PC-9 (cell line): ENCODE measurements around the gene TNK2.
"Not testable (repeated sequence)": the region's sequence is repeated elsewhere in the genome, so short reads cannot be mapped to it uniquely, and the experiment has no call there.

Experiments used
- EZH2 ChIP-seq: fragments of 200-600 bp; sonication (generic); IDR thresholded peaks from 2 replicates; pipeline ENCODE4 v1.8.0; 2017; ENCODE audit warnings: antibody characterized with exemption, low read depth
- TF ChIP-seq, protein P1 (sequence below): fragments of 200-600 bp; sonication (generic); conservative IDR thresholded peaks from 2 replicates; pipeline ENCODE4 v1.6.1; 2017; ENCODE audit warnings: mixed run types, antibody characterized with exemption, mild to moderate bottlenecking, moderate library complexity

DNA sequence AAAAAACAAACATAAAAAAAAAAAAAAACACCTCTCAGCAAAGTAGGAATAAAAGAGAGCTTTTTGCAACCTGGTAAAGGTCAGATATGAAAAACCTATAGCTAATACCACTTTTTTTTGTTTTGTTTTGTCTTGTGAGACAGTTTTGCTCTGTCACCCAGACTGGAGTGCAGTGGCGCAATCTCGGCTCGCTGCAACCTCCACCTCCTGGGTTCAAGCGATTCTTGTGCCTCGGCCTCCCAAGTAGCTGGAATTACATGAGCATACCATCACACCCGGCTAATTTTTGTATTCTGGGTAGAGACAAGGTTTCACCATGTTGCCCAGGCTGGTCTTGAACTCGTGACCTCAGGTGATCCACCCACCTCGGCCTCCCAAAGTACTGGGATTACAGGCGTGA, 5.7 kb downstream of the TNK2 start:
- TF ChIP-seq, protein P1, sequence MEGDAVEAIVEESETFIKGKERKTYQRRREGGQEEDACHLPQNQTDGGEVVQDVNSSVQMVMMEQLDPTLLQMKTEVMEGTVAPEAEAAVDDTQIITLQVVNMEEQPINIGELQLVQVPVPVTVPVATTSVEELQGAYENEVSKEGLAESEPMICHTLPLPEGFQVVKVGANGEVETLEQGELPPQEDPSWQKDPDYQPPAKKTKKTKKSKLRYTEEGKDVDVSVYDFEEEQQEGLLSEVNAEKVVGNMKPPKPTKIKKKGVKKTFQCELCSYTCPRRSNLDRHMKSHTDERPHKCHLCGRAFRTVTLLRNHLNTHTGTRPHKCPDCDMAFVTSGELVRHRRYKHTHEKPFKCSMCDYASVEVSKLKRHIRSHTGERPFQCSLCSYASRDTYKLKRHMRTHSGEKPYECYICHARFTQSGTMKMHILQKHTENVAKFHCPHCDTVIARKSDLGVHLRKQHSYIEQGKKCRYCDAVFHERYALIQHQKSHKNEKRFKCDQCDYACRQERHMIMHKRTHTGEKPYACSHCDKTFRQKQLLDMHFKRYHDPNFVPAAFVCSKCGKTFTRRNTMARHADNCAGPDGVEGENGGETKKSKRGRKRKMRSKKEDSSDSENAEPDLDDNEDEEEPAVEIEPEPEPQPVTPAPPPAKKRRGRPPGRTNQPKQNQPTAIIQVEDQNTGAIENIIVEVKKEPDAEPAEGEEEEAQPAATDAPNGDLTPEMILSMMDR: not testable (repeated sequence)
- TF ChIP-seq EZH2: not testable (repeated sequence)
